HepG2 (cell line): Measurements from ENCODE around the gene MINDY1. TPM values are rescaled to one million over a fixed set of nuclear protein-coding genes. Genes with fewer than 3 reads are reported as not detected.
A peak's percentile ranks its signal among the peaks of the same experiment; 100 is the strongest.

Experiments used
- AKAP8 ChIP-seq: sonication (generic); formaldehyde crosslinking; IDR thresholded peaks from 2 replicates; pipeline ENCODE4 v1.5.1; 2020; ENCODE audit warnings: mild to moderate bottlenecking, missing genetic modification reagents
- ARNTL ChIP-seq: sonication (generic); formaldehyde crosslinking; IDR thresholded peaks from 2 replicates; pipeline ENCODE4 v1.4.0; 2020; ENCODE audit warnings: mild to moderate bottlenecking, missing genetic modification reagents
- BRD4 ChIP-seq: sonication (generic); formaldehyde crosslinking; IDR thresholded peaks from 2 replicates; pipeline ENCODE4 v1.4.0; 2020; ENCODE audit warnings: missing genetic modification reagents
- ESRRA ChIP-seq: sonication (generic); formaldehyde crosslinking; IDR thresholded peaks from 2 replicates; pipeline ENCODE4 v1.5.1; 2020; ENCODE audit warnings: mild to moderate bottlenecking, low read depth, missing genetic modification reagents
- ETV5 ChIP-seq: IDR thresholded peaks from 2 replicates; pipeline ENCODE4 v1.6.1; 2018; ENCODE audit warnings: missing biosample characterization, missing genetic modification reagents, inconsistent platforms, borderline replicate concordance
- RBM22 ChIP-seq: fragments of 200-400 bp; formaldehyde crosslinking; optimal IDR thresholded peaks from 2 replicates; pipeline ENCODE3; 2017; ENCODE audit warnings: mild to moderate bottlenecking, low read length, moderate library complexity
- YEATS2 ChIP-seq: sonication (generic); formaldehyde crosslinking; IDR thresholded peaks from 2 replicates; pipeline ENCODE4 v1.4.0; 2020; ENCODE audit warnings: missing genetic modification reagents, borderline replicate concordance
- ZBTB40 ChIP-seq, 2 experiments: fragments of 450-650 bp in 1 of 2; sonication (generic) in 1 of 2; formaldehyde crosslinking in 1 of 2; IDR thresholded peaks; 2 replicates each; pipeline versions ENCODE4 v1.6.1 to v1.8.0; 2016 to 2022; ENCODE audit warnings: antibody characterized with exemption in 1 of 2, mild to moderate bottlenecking in 1 of 2, missing genetic modification reagents in 1 of 2
- ZFY ChIP-seq: sonication (generic); formaldehyde crosslinking; IDR thresholded peaks from 2 replicates; pipeline ENCODE4 v1.4.0; 2020; ENCODE audit warnings: missing genetic modification reagents
- ZNF556 ChIP-seq: sonication (generic); formaldehyde crosslinking; IDR thresholded peaks from 2 replicates; pipeline ENCODE4 v1.4.0; 2020; ENCODE audit warnings: mild to moderate bottlenecking, missing genetic modification reagents, borderline replicate concordance
- ZNF619 ChIP-seq: sonication (generic); formaldehyde crosslinking; IDR thresholded peaks from 2 replicates; pipeline ENCODE4 v1.4.0; 2020; ENCODE audit warnings: mild to moderate bottlenecking, missing genetic modification reagents
- ZSCAN5A ChIP-seq: sonication (generic); formaldehyde crosslinking; IDR thresholded peaks from 2 replicates; pipeline ENCODE4 v1.8.0; 2022; ENCODE audit warnings: mild to moderate bottlenecking, missing genetic modification reagents, borderline replicate concordance
- polyA plus RNA-seq, 8 experiments: library from polyadenylated mRNA; depleted of rRNA in 3 of 8; stranded (reverse) in 7 of 8; unstranded in 1 of 8; fragments of >200 nt; fragmentation: Illumina TruSeq in 4 of 8; extraction: Trizol in 4 of 8; gene quantifications; 2 replicates each; pipeline versions ENCODE4 v1.2.1 to v1.2.3, GENCODE V29; 2011 to 2016; ENCODE audit warnings: low read depth in 4 of 8, missing spikeins in 1 of 8, mixed read lengths in 1 of 8; ENCODE audit not compliant: insufficient read depth in 1 of 8
- total RNA-seq, 5 experiments: library from RNA; depleted of rRNA; stranded (reverse); fragments of >200 nt; fragmentation: Illumina TruSeq; extraction: Trizol; gene quantifications; 2 replicates each; pipeline ENCODE4 v1.2.3, GENCODE V29; 2016; ENCODE audit warnings: low read depth in 1 of 5
- TF ChIP-seq, protein P1 (sequence below): sonication (generic); formaldehyde crosslinking; IDR thresholded peaks from 2 replicates; pipeline ENCODE4 v1.5.0; 2020; ENCODE audit warnings: missing genetic modification reagents
- TF ChIP-seq, protein P2 (sequence below): sonication (generic); formaldehyde crosslinking; IDR thresholded peaks from 2 replicates; pipeline ENCODE4 v1.5.1; 2020; ENCODE audit warnings: missing genetic modification reagents, mild to moderate bottlenecking, borderline replicate concordance
- TF ChIP-seq, protein P3 (sequence below): sonication (generic); formaldehyde crosslinking; IDR thresholded peaks from 2 replicates; pipeline ENCODE4 v1.4.0; 2020; ENCODE audit warnings: mild to moderate bottlenecking, missing genetic modification reagents

Gene MINDY1
- total and polyA plus RNA-seq, 2 of the 13 experiments (the other 11 are each of a cell fraction or from before 2014, with no cell fraction given): 11.1 to 15.0 TPM

- no peak for TF ChIP-seq ZNF556 (CRISPR knock-in tag)
- no peak for TF ChIP-seq BRD4 (CRISPR knock-in tag)
- TF ChIP-seq ARNTL (CRISPR knock-in tag): 0 out of 2 replicates have a peak, but pooled peaks have one; percentile 16
- TF ChIP-seq, protein P1, sequence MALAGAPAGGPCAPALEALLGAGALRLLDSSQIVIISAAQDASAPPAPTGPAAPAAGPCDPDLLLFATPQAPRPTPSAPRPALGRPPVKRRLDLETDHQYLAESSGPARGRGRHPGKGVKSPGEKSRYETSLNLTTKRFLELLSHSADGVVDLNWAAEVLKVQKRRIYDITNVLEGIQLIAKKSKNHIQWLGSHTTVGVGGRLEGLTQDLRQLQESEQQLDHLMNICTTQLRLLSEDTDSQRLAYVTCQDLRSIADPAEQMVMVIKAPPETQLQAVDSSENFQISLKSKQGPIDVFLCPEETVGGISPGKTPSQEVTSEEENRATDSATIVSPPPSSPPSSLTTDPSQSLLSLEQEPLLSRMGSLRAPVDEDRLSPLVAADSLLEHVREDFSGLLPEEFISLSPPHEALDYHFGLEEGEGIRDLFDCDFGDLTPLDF (CRISPR knock-in tag): no peak
- TF ChIP-seq ESRRA: no peak
- TF ChIP-seq ETV5 (CRISPR knock-in tag): peak; percentile 59
- TF ChIP-seq ZBTB40 (IDR thresholded peaks at IDR 0.05): no peak
- TF ChIP-seq ZBTB40 (CRISPR knock-in tag; IDR thresholded peaks at IDR 0.05): no peak
- TF ChIP-seq ZNF619 (CRISPR knock-in tag): no peak
- TF ChIP-seq ZFY: 0 out of 2 replicates have a peak, but pooled peaks have one; percentile 71
- TF ChIP-seq RBM22: no peak
- TF ChIP-seq, protein P2, sequence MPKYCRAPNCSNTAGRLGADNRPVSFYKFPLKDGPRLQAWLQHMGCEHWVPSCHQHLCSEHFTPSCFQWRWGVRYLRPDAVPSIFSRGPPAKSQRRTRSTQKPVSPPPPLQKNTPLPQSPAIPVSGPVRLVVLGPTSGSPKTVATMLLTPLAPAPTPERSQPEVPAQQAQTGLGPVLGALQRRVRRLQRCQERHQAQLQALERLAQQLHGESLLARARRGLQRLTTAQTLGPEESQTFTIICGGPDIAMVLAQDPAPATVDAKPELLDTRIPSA (CRISPR knock-in tag): no peak
- TF ChIP-seq ZSCAN5A (CRISPR knock-in tag): no peak
- no peak; the same call in 1 of the 2 replicates for TF ChIP-seq YEATS2
- TF ChIP-seq, protein P3, sequence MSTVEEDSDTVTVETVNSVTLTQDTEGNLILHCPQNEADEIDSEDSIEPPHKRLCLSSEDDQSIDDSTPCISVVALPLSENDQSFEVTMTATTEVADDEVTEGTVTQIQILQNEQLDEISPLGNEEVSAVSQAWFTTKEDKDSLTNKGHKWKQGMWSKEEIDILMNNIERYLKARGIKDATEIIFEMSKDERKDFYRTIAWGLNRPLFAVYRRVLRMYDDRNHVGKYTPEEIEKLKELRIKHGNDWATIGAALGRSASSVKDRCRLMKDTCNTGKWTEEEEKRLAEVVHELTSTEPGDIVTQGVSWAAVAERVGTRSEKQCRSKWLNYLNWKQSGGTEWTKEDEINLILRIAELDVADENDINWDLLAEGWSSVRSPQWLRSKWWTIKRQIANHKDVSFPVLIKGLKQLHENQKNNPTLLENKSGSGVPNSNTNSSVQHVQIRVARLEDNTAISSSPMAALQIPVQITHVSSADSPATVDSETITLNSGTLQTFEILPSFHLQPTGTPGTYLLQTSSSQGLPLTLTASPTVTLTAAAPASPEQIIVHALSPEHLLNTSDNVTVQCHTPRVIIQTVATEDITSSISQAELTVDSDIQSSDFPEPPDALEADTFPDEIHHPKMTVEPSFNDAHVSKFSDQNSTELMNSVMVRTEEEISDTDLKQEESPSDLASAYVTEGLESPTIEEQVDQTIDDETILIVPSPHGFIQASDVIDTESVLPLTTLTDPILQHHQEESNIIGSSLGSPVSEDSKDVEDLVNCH (CRISPR knock-in tag): no peak
- TF ChIP-seq AKAP8: no peak
These were observed 40.9 kb upstream of the MINDY1 start, which contains the start of gene C1orf56 (continued) for GRCh38 chr1:151047591-151047924.
